GM10248 (cell line): Measurements from ENCODE around the gene GHDC.

ENCODE experiments used
- CTCF ChIA-PET: fragments of 300-600 bp; sonication (Branson Sonifier 250); formaldehyde crosslinking; extraction: SDS; loops from one replicate; lab custom pipeline; 2021; ENCODE audit warnings: antibody characterized with exemption; lab: Yijun Ruan, JAX
- POLR2A ChIA-PET: fragments of 350-650 bp; sonication (Branson Sonifier 250); formaldehyde crosslinking; extraction: SDS; loops from one replicate; lab custom pipeline; 2020; ENCODE audit warnings: antibody characterized with exemption; lab: Yijun Ruan, JAX
- DNase-seq: peaks from one replicate; pipeline ENCODE4 v3.0.0; 2012; ENCODE audit errors: extremely low spot score
- TF ChIP-seq, protein P1 (sequence below): IDR thresholded peaks from 2 replicates; pipeline ENCODE4 v1.5.1; 2012; ENCODE audit warnings: mild to moderate bottlenecking, low read depth; ENCODE audit errors: extremely low read depth, missing control alignments, control extremely low read depth

GHDC gene

DNA sequence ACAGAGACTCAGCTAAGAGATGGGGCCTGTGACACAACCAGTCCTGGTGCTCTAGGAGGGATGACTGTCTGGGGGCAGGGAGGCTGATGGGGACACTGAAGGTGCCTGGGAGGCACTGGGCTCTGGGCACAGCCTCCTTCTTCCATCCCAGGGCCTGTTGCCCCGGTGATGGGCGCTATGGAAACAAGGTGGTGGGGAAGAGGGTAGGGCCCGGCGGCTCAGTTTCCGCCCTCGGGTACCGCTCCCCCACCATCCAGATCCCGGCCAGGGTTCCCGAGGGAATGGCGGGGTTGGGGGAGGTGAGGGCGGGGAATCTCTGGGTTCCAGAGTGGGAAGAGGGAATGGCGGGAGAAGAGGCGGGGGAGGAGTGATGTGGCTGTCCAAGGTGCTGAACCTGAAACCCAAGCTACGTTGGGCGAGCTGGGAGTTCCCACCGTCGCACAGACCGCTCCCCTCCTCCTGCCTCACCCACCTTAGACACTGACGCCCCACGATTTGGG is 14.3 kb downstream of the GHDC start:
- POLR2A ChIA-PET, result interaction anchor here (0.6 kb wide), 1 partner anchor 1136 kb away, joined by 3 read pairs; no protein-coding TSS in a partner anchor
- CTCF ChIA-PET, result interaction anchor here (1.2 to 6.3 kb wide), 10 partner anchors 9 to 160 kb away, joined by 3 to 53 read pairs (median 8); partner anchors contain the start of genes KAT2A and NKIRAS2
- DNase-seq, result peak; percentile 61
- TF ChIP-seq, protein P1, sequence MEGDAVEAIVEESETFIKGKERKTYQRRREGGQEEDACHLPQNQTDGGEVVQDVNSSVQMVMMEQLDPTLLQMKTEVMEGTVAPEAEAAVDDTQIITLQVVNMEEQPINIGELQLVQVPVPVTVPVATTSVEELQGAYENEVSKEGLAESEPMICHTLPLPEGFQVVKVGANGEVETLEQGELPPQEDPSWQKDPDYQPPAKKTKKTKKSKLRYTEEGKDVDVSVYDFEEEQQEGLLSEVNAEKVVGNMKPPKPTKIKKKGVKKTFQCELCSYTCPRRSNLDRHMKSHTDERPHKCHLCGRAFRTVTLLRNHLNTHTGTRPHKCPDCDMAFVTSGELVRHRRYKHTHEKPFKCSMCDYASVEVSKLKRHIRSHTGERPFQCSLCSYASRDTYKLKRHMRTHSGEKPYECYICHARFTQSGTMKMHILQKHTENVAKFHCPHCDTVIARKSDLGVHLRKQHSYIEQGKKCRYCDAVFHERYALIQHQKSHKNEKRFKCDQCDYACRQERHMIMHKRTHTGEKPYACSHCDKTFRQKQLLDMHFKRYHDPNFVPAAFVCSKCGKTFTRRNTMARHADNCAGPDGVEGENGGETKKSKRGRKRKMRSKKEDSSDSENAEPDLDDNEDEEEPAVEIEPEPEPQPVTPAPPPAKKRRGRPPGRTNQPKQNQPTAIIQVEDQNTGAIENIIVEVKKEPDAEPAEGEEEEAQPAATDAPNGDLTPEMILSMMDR, result no peak

DNA sequence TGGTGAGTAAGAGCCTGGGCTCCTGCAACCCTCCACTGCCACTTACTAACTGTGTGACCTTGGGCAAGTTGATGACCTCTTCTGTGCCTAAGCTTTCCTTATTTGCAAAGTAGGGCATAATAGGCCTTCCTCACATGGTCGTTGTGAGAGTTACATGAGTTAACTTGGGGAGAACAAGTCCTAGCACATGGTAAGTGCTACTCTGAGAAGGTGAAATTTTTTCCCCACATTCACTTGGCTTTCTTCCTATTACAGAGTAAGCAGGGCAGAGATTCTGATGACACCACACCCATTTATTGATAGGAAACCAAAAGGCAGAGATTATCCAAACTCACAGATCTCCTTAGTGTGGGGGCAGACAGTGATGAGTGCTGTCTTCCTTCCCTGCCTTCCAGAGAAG is 15.0 kb downstream of the GHDC start:
- DNase-seq, result no peak
- ChIA-PET CTCF (interaction anchor here (1.0 to 6.3 kb wide), 6 partner anchors 10 to 111 kb away, joined by 3 to 53 read pairs (median 8); partner anchors contain the start of gene KAT2A), POLR2A (interaction anchor here (0.6 kb wide), 1 partner anchor 1136 kb away, joined by 3 read pairs; no protein-coding TSS in a partner anchor)
- TF ChIP-seq, protein P1, result no peak

DNA sequence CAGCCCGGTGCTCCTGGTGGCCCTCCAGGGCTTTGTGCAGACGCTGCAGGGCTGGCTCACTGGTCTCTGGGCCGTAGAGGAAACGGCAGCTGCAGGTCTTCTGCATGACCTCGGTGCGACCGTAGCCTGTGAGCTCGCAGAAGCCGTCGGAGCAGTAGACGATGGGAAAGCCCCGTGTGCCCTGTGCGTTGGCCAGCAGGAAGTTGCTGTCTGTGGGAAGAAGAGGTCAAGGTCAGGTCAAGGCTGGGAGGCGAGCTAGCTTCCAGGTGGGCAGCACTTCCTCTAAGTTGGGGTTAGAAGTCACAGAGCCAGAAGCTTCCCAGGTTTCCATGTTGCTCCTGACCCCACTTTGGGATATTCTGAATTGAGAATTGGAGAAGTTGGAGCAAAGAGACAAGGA is 15.5 kb downstream of the GHDC start:
- ChIA-PET POLR2A (no interaction called here), CTCF (interaction anchor here (0.6 to 6.3 kb wide), 7 partner anchors 10 to 163 kb away, joined by 3 to 53 read pairs (median 5); partner anchors contain the start of genes KAT2A and RAB5C)

DNA sequence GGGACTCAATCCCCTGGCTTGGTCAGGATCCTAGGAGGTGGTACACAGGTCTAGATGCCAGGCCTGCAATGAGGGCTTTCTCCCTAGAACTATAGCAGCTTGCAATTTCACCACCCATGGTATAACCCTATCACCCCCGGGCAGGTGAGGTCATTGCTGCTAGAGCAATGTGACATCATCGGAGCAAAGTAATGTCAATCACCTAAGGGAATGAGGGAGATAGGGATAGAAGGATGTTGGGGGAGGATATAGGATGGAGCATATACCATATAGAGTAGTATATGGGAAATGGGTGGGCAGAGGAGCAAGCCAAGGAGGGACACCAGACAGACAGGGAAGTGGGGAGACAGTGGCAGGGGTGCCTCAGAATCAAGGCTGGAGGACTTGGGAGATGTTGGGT is 16.6 kb downstream of the GHDC start:
- TF ChIP-seq, protein P1, result no peak
- DNase-seq, result no peak
- CTCF ChIA-PET, result interaction anchor here (4.9 kb wide), 1 partner anchor 14 kb away, joined by 30 read pairs; no protein-coding TSS in a partner anchor
- POLR2A ChIA-PET, result no interaction called here

More for the DNA sequence above, 15.5 kb downstream of the GHDC start:
- TF ChIP-seq, protein P1, result no peak
- DNase-seq, result peak; percentile 64

DNA sequence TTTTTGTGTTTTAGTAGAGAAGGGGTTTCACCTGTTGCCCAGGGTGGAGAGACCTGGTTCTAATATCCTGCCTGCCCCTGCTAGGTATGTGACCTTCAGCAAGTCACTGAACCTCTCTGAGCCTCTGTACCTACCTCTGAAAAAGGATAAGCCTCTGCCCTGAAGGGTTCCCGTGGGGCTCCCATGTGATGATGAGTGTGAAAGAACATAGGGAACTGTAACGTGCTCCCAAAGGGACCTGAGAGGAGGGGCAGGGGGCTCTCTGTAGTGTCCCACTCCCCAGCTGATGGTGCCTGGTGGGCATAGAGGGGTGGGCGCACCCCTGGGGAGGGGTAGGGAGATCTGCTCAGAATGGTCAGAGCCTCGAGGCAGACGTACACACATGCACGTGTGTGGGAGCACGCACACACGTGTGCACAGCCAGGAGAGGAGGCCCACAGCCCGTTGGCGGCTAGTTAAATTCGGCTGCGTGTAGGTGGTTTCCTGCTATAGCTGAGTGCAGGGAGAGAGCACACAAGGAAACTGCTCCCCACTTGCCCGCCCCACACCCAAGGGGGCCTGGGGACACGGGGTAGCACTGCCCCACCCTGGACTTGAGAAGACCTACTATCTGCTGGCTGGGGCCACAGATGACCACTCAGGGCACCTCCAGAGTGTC is 20.0 kb downstream of the GHDC start:
- peak; percentile 46 for DNase-seq
- CTCF ChIA-PET, result interaction anchor here (1.0 to 1.7 kb wide), 5 partner anchors 9 to 56 kb away, joined by 3 to 5 read pairs (median 3); no protein-coding TSS in a partner anchor
- POLR2A ChIA-PET, result no interaction called here
- TF ChIP-seq, protein P1, result no peak

DNA sequence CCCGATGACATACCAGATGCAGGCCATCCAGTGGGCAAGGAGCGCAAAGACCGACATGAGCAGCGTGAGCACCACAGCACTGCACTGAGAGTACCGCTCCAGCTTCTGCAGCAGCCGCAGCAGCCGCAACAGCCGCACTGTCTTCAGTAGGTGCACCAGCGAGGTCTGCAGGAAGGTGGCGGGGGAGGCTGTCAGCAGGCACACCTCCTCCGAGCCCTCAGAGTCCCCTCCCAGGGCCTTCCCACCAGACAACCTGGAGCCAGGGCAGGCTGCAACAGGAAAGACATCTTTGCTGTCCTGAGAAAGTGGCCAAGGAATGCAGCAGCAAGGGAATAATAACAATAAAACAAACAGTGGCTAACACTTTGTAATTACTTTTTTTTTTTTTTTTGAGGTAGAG is 22.5 kb downstream of the GHDC start:
- TF ChIP-seq, protein P1, result no peak
- ChIA-PET CTCF (no interaction called here), POLR2A (interaction anchor here (0.6 kb wide), 2 partner anchors 343 to 836 kb away, joined by 3 to 5 read pairs; no protein-coding TSS in a partner anchor)
- no peak for DNase-seq
